Right lobe of liver (tissue), 6 donors: ENCODE results near the gene INPP4A. TPM values are rescaled to one million over a fixed set of nuclear protein-coding genes. Genes with fewer than 3 reads are reported as not detected.

Source experiments
- ATAC-seq, 4 donors: fragments of 200-7000 bp; cut with Tn5 transposase; one replicate each; pipeline ENCODE4 v1.9.1; 2020; ENCODE audit warnings: mild to moderate bottlenecking in 4 of 4, moderate library complexity in 4 of 4
- DNase-seq, 3 donors: peaks; one replicate each; pipeline ENCODE4 v3.0.0-alpha.2; 2020
- H3K27ac ChIP-seq, 3 donors: fragments of 200-600 bp; one replicate each; pipeline ENCODE4 v1.8.0; 2022
- H3K27me3 ChIP-seq, 2 donors: fragments of 200-600 bp; one replicate each; pipeline ENCODE4 v1.8.0; 2022
- H3K36me3 ChIP-seq, 4 donors: fragments of 200-600 bp; sonication (generic) in 1 of 4; one replicate each; pipeline versions ENCODE4 v1.5.1 to v1.8.0; 2017 to 2022; ENCODE audit warnings: control low read depth in 1 of 4
- H3K4me1 ChIP-seq, 4 donors: fragments of 200-600 bp; sonication (generic) in 1 of 4; one replicate each; pipeline versions ENCODE4 v1.5.1 to v1.8.0; 2017 to 2022; ENCODE audit warnings: control low read depth in 1 of 4
- H3K4me3 ChIP-seq, 3 donors: fragments of 200-600 bp; one replicate each; pipeline ENCODE4 v1.8.0; 2022
- H3K9me3 ChIP-seq, 4 donors: fragments of 200-600 bp; sonication (generic) in 1 of 4; one replicate each; pipeline versions ENCODE4 v1.5.1 to v1.8.0; 2017 to 2022; ENCODE audit warnings: control low read depth in 1 of 4
- CTCF ChIP-seq, 4 donors: fragments of 200-600 bp in 3 of 4; fragments of 450-650 bp in 1 of 4; IDR thresholded peaks; one replicate each; pipeline versions ENCODE4 v1.5.1 to v1.8.0; 2016 to 2022; ENCODE audit warnings: antibody characterized with exemption in 4 of 4, mild to moderate bottlenecking in 2 of 4
- POLR2A ChIP-seq: fragments of 450-650 bp; IDR thresholded peaks from one replicate; pipeline ENCODE4 v1.6.1; 2017; ENCODE audit warnings: antibody characterized with exemption, mild to moderate bottlenecking
- WGBS: methylation state at CpG from one replicate; pipeline ENCODE4 v1.1.6; 2018; ENCODE audit warnings: low coverage, low lambda C conversion rate; ENCODE audit not compliant: insufficient coverage; ENCODE audit errors: missing lambda C conversion rate; 5-methylcytosine and 5-hydroxymethylcytosine counted together
- intact Hi-C, 2 donors: fragments of 100-400 bp; cut with DNase I; formaldehyde crosslinking; loops; one replicate each; pipeline versions ENCODE4 v1.11.2 to v1.14.1; 2022
- total RNA-seq, 6 experiments: library from RNA; depleted of rRNA in 2 of 6; stranded (reverse); fragments of >200 nt in 2 of 6; fragmentation: NEBNext Ultra II Directional in 3 of 6; extraction: Animal tissue kit (Norgen Biotek cat#: 25700) in 3 of 6; gene quantifications; one replicate each; pipeline versions ENCODE4 v1.1.0 to v1.2.4, GENCODE V29; 2016 to 2023
- donor health status: DM: no; HTN: yes; CAD: no.
- donor health status: DM: no; HTN: no; CAD: no.
- donor health status: DM: no; HTN: no; CAD: no.
- donor health status: DM: no; HTN: yes; CAD: no.
- donor health status: DM: no; HTN: yes; CAD: no.

INPP4A gene
- total RNA-seq, 6 experiments from 2014 or later: 6.5 to 10.4 (median 8.0) TPM

- Histone ChIP-seq H3K27me3 (no peaks in the 10 kb centered on the region), H3K27ac (no peak overlapping the region), H3K36me3 (peaks cover 0 to 4% (median 0%) of the 10 kb centered on the region in 4 donors), H3K4me3 (no peak overlapping the region), H3K4me1 (no peaks in the 10 kb centered on the region), H3K9me3 (no peaks in the 10 kb centered on the region)
- TF ChIP-seq CTCF (IDR thresholded peaks at IDR 0.05) (no peak), POLR2A (no peak)
- no peak for ATAC-seq
- DNase-seq: no peak
- intact Hi-C loops: no loop called here
- WGBS: 100% methylated on average over 1 of the region's 1 CpG
Measured at GRCh38 chr2:98533547-98533946, 88.9 kb downstream of the INPP4A start.

GRCh38 chr2:98534761-98535160 is 90.1 kb downstream of the INPP4A start:
- H3K4me1 ChIP-seq: no peaks in the 10 kb centered on the region
- H3K9me3 ChIP-seq: no peaks in the 10 kb centered on the region
- no peak for TF ChIP-seq POLR2A
- no peak for TF ChIP-seq CTCF (IDR thresholded peaks at IDR 0.05)
- H3K36me3 ChIP-seq: peaks cover 0 to 4% (median 0%) of the 10 kb centered on the region in 4 donors
- no peak overlapping the region for H3K4me3 ChIP-seq
- H3K27ac ChIP-seq: no peak overlapping the region
- H3K27me3 ChIP-seq: no peaks in the 10 kb centered on the region
- DNase-seq (no peak), ATAC-seq (no peak)
- 87% methylated on average over 3 of the region's 3 CpGs for WGBS
- intact Hi-C loops: no loop called here

GRCh38 chr2:98535971-98536677 is 91.5 kb downstream of the INPP4A start:
- Histone ChIP-seq H3K4me1 (no peaks in the 10 kb centered on the region), H3K27me3 (no peaks in the 10 kb centered on the region), H3K27ac (no peak overlapping the region), H3K4me3 (no peak overlapping the region), H3K9me3 (no peaks in the 10 kb centered on the region), H3K36me3 (peaks cover 0 to 4% (median 0%) of the 10 kb centered on the region in 4 donors)
- ATAC-seq (no peak), DNase-seq (no peak)
- intact Hi-C loops: no loop called here
- WGBS: 96% methylated on average over 6 of the region's 6 CpGs
- no peak for TF ChIP-seq CTCF (IDR thresholded peaks at IDR 0.05)
- TF ChIP-seq POLR2A: no peak

GRCh38 chr2:98537390-98538126 is 92.9 kb downstream of the INPP4A start:
- Histone ChIP-seq H3K9me3 (no peaks in the 10 kb centered on the region), H3K36me3 (peaks cover 0 to 4% (median 0%) of the 10 kb centered on the region in 4 donors), H3K27ac (no peak overlapping the region), H3K4me3 (no peak overlapping the region), H3K4me1 (no peaks in the 10 kb centered on the region), H3K27me3 (no peaks in the 10 kb centered on the region)
- no peak for TF ChIP-seq POLR2A
- no peak for TF ChIP-seq CTCF (IDR thresholded peaks at IDR 0.05)
- ATAC-seq: peak in 1 of 4 donors; percentile 30
- intact Hi-C loops: no loop called here
- 93% methylated on average over 2 of the region's 14 CpGs for WGBS
- no peak for DNase-seq
